Fibroblast of villous mesenchyme (primary cell): ENCODE measurements around the gene EIF4E2. TPM values are rescaled to one million over a fixed set of nuclear protein-coding genes. Genes with fewer than 3 reads are reported as not detected.

Experiments
- DNase-seq: peaks from one replicate; pipeline ENCODE4 v3.0.0-alpha.2; 2010; ENCODE audit warnings: low read depth
- H3K4me3 ChIP-seq: 2 replicates; pipeline ENCODE4 v1.5.1; 2011; ENCODE audit warnings: low read depth, mild to moderate bottlenecking, low read length
- total RNA-seq: library from RNA; depleted of rRNA; stranded (reverse); fragments of >200 nt; gene quantifications from 2 replicates; pipeline ENCODE4 v1.2.3, GENCODE V29; 2012
- TF ChIP-seq, protein P1 (sequence below): IDR thresholded peaks from 2 replicates; pipeline ENCODE4 v1.5.1; 2012; ENCODE audit warnings: low read depth, mild to moderate bottlenecking, low read length; ENCODE audit not compliant: insufficient read depth

Gene EIF4E2
- total RNA-seq, 1 donor, result 74.7 TPM

DNA sequence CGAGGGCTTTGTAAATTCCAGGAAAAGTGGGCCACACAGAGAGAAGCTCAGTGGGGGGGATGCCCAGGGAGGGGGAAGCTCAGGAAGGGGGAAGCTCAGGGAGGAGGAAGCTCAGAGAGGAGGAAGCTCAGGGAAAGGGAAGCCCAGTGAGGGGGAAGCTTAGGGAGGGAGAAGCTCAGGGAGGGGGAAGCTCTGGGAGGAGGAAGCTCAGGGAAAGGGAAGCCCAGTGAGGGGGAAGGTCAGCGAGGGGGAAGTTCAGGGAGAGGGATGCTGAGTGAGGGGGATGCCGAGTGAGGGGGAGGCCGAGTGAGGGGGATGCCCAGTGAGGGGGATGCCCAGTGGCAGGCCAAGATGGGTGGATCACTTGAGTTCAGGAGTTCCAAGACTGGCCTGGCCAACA, 11.8 kb upstream of the EIF4E2 start:
- TF ChIP-seq, protein P1, sequence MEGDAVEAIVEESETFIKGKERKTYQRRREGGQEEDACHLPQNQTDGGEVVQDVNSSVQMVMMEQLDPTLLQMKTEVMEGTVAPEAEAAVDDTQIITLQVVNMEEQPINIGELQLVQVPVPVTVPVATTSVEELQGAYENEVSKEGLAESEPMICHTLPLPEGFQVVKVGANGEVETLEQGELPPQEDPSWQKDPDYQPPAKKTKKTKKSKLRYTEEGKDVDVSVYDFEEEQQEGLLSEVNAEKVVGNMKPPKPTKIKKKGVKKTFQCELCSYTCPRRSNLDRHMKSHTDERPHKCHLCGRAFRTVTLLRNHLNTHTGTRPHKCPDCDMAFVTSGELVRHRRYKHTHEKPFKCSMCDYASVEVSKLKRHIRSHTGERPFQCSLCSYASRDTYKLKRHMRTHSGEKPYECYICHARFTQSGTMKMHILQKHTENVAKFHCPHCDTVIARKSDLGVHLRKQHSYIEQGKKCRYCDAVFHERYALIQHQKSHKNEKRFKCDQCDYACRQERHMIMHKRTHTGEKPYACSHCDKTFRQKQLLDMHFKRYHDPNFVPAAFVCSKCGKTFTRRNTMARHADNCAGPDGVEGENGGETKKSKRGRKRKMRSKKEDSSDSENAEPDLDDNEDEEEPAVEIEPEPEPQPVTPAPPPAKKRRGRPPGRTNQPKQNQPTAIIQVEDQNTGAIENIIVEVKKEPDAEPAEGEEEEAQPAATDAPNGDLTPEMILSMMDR, result no peak
- DNase-seq, result no peak
- H3K4me3 ChIP-seq, result no peak overlapping the region

DNA sequence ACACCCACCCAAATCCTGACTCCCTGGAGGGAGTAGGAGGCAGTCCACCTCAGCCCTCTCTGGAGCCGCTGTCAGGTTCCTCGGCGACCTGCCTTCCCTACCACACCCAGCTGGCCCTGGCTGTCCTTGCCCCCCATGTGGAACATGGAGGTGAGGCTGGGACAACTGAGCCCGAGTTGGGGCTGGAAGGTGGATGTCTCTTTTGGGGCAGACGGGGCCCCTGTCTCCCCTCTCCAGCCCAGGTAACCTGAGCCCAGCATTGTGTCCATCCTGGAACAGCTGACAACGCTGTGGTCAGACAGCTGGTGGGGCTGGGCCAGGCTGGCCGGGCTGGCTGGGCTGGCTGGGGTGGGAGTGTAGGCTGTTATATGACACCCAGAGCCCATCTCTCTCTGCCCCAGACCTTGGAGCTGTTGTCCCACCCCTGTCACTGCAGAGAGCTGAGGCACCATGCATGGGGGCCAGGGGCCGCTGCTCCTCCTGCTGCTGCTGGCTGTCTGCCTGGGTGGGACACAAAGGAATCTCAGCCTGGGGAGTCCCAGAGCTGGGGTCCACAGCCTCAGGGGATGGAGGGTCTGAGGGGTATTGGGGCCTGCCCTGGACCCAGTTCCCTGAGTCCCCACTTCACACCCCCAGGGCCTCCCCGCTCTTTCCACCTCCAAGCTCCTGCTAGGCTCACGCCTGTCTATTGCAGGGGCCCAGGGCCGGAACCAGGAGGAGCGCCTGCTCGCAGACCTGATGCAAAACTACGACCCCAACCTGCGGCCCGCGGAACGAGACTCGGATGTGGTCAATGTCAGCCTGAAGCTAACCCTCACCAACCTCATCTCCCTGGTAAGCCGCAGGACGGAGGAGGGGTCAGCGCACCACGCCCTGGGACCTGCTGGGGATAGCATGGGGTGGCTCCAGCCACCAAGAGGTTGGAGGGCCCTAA, 10.9 kb upstream of the EIF4E2 start, which contains the start of gene CHRNG:
TSS of gene CHRNG (plus strand) at position 395 of the 934 bp plus-strand sequence. CDS start at position 451, 56 bp downstream.
- TF ChIP-seq, protein P1, result no peak
- H3K4me3 ChIP-seq, result no peak within 1 kb of the TSS
- no peak for DNase-seq

DNA sequence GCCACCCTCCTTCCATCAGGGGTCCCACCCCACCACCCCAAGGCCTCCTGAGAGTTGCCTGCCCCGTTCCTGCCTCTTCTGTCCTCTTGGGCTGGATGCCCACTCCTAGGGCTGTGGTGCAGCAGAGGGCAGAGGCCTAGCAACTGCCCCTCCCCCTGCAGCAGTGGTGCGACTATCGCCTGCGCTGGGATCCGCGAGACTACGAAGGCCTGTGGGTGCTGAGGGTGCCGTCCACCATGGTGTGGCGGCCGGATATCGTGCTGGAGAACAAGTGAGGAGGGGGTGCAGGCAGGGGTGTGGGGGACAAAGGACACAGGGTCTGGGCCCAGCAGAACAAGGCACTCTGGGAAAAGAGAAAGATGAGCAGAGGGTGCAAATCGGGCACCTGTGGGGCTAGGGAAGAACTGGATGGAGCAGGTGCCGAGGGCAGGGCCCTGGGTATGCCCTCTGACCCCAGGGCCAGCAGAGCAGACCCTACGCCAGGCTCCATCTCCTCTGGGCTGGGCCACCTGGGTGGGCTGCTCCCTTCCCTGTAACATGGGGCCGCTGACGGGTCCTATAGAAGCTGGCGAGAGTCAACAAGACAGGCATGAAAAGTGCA, 9.9 kb upstream of the EIF4E2 start:
- TF ChIP-seq, protein P1, result no peak
- H3K4me3 ChIP-seq, result no peak overlapping the region

DNA sequence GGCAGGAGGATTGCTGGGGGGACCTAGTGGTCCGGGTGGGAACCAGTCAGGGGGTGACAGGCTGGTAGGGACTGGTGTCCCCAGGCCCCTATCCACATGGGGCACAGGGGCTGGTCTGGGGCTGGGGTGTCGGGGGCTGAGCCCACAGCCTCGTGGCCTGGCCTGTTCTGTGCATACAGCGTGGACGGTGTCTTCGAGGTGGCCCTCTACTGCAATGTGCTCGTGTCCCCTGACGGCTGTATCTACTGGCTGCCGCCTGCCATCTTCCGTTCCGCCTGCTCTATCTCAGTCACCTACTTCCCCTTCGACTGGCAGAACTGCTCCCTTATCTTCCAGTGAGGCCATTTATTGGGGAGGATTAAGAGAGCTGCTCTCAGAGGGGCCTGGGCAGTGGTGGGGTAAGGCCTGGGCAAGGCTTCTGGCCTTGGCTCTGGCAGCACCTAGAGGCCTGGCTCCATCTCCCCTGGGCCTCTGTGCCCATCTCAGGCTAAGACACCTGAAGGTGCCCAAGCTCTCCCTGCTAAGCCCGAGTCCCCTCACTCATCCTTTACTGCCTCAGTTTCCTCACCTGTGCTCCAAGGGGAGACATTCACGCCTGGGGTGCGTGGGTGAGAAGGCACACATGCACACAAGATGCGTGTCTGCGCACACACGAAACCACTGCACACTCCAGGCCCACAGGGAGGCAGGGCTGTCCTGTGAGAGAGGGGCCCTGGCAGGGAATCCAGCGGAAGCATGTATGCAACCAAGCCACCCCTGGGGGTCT, 9.1 kb upstream of the EIF4E2 start:
- H3K4me3 ChIP-seq, result no peak overlapping the region
- no peak for DNase-seq
- TF ChIP-seq, protein P1, result no peak

More for the DNA sequence above, 9.9 kb upstream of the EIF4E2 start:
- no peak for DNase-seq

DNA sequence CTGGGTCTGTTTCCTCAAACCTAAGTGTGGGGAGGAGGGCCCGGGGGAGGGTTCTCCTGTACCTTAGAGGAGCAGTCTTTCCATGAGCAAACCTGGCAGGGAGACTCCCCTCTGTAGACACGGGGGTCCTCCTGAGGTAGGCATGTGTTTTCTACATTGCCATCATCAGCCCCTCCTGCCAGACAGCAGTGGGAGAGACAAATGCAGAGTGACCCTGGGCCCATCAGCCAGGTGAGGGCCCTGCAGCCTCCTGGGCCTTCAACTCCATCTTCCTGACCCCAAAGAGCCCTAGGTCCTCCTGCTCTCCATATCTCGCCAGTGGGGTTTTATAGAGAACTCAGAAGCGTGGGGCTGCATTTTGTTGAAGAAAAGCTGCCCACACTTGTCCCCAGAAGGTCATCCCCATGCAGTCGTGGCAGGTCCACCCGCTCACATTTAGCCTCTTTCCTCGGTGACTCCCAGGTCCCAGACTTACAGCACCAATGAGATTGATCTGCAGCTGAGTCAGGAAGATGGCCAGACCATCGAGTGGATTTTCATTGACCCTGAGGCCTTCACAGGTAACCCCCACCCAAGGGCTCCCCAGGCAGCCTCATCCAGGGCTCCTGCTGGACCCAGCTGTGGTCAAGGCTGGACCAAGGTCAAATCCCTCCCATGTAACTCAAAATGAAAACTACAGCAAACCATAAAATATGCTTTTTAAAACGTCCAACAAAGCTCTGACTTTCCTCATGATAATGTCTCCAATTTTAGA, 8.4 kb upstream of the EIF4E2 start:
- no peak for DNase-seq
- no peak overlapping the region for H3K4me3 ChIP-seq
- TF ChIP-seq, protein P1, result no peak
